GM19397 (cell line): ENCODE data around the gene TTK.

Experiments used
- ATAC-seq: cut with Tn5 transposase; IDR thresholded peaks from one replicate; pipeline ENCODE4 v1.9.1; 2021; ENCODE audit warnings: mild to moderate bottlenecking, moderate library complexity; ENCODE audit not compliant: unreplicated experiment

The TTK gene

GRCh38 chr6:80004173-80005072, at the start of gene TTK:
TTK (plus strand) TSS chr6:80004649; CDS start chr6:80005844, 1,195 bp downstream.
- ATAC-seq: peak; percentile 100

GRCh38 chr6:79954849-79955248, 49.6 kb upstream of the TTK start:
- no peak for ATAC-seq

- no peak for ATAC-seq
Observed at GRCh38 chr6:79964607-79965081, 39.8 kb upstream of the TTK start.

- no peak for ATAC-seq
Observed at GRCh38 chr6:79967178-79967577, 37.3 kb upstream of the TTK start.

GRCh38 chr6:79969784-79970183, 34.7 kb upstream of the TTK start:
- ATAC-seq: no peak

- no peak for ATAC-seq
Observed at GRCh38 chr6:79971193-79971592, 33.3 kb upstream of the TTK start.

GRCh38 chr6:79981652-79982051, 22.8 kb upstream of the TTK start:
- ATAC-seq: no peak

GRCh38 chr6:79984261-79984660, 20.2 kb upstream of the TTK start:
- ATAC-seq: peak; percentile 51

- ATAC-seq: no peak
Observed at GRCh38 chr6:79985128-79985527, 19.3 kb upstream of the TTK start.

GRCh38 chr6:79989641-79990040, 14.8 kb upstream of the TTK start:
- no peak for ATAC-seq

- ATAC-seq: no peak
Observed at GRCh38 chr6:79993012-79993910, 11.2 kb upstream of the TTK start.

- ATAC-seq: no peak
Observed at GRCh38 chr6:79993911-79994309, 10.5 kb upstream of the TTK start.

GRCh38 chr6:79997728-79998127, 6.7 kb upstream of the TTK start:
- ATAC-seq: no peak

GRCh38 chr6:80001337-80001736, 3.1 kb upstream of the TTK start:
- no peak for ATAC-seq

GRCh38 chr6:80003826-80004172, 650 bp upstream of the TTK start:
- ATAC-seq: peak; percentile 23

- no peak for ATAC-seq
Observed at GRCh38 chr6:80005406-80005805, 957 bp downstream of the TTK start.

GRCh38 chr6:80006541-80006940, 2.1 kb downstream of the TTK start:
- ATAC-seq: no peak

- no peak for ATAC-seq
Observed at GRCh38 chr6:80009531-80009930, 5.1 kb downstream of the TTK start.

- ATAC-seq: no peak
Observed at GRCh38 chr6:80010288-80010687, 5.8 kb downstream of the TTK start.

- no peak for ATAC-seq
Observed at GRCh38 chr6:80015839-80016435, 11.5 kb downstream of the TTK start.

- ATAC-seq: no peak
Observed at GRCh38 chr6:80020381-80021120, 16.1 kb downstream of the TTK start.
